ENCODE results near the gene SPC24. TPM values are rescaled to one million over a fixed set of nuclear protein-coding genes. Genes with fewer than 3 reads are reported as not detected.
A peak's percentile ranks its signal among the peaks of the same experiment; 100 is the strongest.

The SPC24 gene
- total and polyA plus RNA-seq, 9 of the 15 experiments (the other 6 are each of a cell fraction or from before 2014, with no cell fraction given) = 18.2 to 154 (median 60.9) TPM

DNA sequence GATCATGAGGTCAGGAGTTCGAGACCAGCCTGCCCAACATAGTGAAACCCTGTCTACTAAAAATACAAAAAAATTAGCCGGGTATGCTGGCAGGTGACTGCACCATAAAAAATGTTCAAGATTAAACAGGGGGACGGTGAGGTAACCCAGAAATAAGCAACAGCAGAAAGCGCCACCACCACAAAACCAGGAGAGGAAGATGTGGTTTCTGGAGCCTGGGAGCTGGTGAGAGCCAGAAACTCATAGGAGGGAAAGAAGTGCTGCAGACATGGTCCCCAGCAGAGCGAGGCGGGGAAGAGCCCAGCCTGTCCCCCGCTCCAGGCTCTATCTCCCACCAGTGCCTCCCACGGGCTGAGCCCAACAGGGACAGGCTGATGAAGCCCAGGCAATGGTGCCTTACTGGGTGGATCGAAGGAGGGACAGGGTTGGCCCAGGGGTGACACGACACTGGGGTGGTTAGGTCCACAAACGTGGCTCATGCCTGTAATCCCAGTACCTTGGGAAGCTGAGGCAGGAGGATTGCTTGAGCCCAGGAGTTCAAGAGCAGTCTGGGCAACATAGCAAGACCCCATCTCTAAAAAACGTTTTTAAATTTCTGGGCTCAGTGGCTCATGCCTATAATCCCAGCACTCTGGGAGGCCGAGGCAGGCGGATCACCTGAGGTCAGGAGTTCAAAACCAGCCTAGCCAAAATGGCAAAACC lies 19.0 kb downstream of the SPC24 start:
- ATAC-seq (no peak), DNase-seq (ENCODE audit: extremely low read depth in 1 of 4, low spot score in 3 of 4) (peak in 2 of 4 experiments; percentile 9 to 12), FAIRE-seq (no peak)
- no peak overlapping the region for H3K27ac ChIP-seq (ENCODE audit: extremely low read depth, low read depth, low read length)
- TF ChIP-seq POLR2G (IDR thresholded peaks at IDR 0.05; ENCODE audit: low read depth, low read length) (peak; percentile 53), CTCF (IDR thresholded peaks at IDR 0.05 in 2 of 3, conservative IDR thresholded peaks at IDR 0.05 in 1 of 3; ENCODE audit: insufficient read depth in 2 of 3, low read depth in 1 of 3, low read length in 3 of 3) (0 out of 6 replicates have a peak, but pooled peaks of 1 of the 3 experiments have one; percentile 5), ZNF121 (CRISPR knock-in tag; conservative IDR thresholded peaks at IDR 0.05) (peak; percentile 75), ELF4 (CRISPR knock-in tag; IDR thresholded peaks at IDR 0.05) (no peak)
- H3K4me3 ChIP-seq = no peak overlapping the region
- H3K9ac ChIP-seq (ENCODE audit: insufficient read depth in 1 of 2, low read depth in 2 of 2, low read length in 2 of 2) = peak overlapping the region in 1 of 2 experiments; percentile 64; a peak in 2 of 4 replicates
- H3K4me1 ChIP-seq (replicated peaks in 1 of 2; ENCODE audit: control insufficient read depth in 2 of 2, insufficient read depth in 2 of 2, low read length in 2 of 2) = peaks cover 22 to 33% of the 10 kb centered on the region in 2 experiments
- in situ Hi-C loops (cut with MboI) = no loop called here
- peaks cover 6% of the 10 kb centered on the region for H3K9me1 ChIP-seq (ENCODE audit: control insufficient read depth, insufficient read depth, low read length)
- POLR2A ChIA-PET = interaction anchor here (0.6 kb wide), 1 partner anchor 36 kb away, joined by 3 read pairs; no protein-coding TSS in a partner anchor
- no TSS peak for BruUV-seq (replicated peaks)
- no peak overlapping the region for H3K4me2 ChIP-seq (ENCODE audit: insufficient read depth, low read length)
- no peaks in the 10 kb centered on the region for H3K27me3 ChIP-seq (ENCODE audit: control insufficient read depth in 2 of 2, insufficient read depth in 2 of 2, low read length in 2 of 2)
- H2AFZ ChIP-seq (ENCODE audit: low read depth, low read length) = no peak overlapping the region
- H3K9me3 ChIP-seq (replicated peaks; ENCODE audit: control insufficient read depth, insufficient read depth, low read depth, low read length) = no peaks in the 10 kb centered on the region
- intact Hi-C loops (cut with micrococcal nuclease) = loop anchor here (1.0 kb wide), 1 partner anchor 67 kb away; no protein-coding TSS in a partner anchor
- WGBS (ENCODE audit: insufficient coverage, low coverage, missing lambda C conversion rate) = 47% methylated on average over 13 of the region's 14 CpGs
- H3K36me3 ChIP-seq (ENCODE audit: control insufficient read depth, insufficient read depth, low read length) = peaks cover 16% of the 10 kb centered on the region; the same call in 2 of the 3 replicates
- peaks cover 7% of the 10 kb centered on the region; the same call in 1 of the 2 replicates for H4K20me1 ChIP-seq (replicated peaks; ENCODE audit: control insufficient read depth, insufficient read depth, low read length)
- H3K79me2 ChIP-seq (ENCODE audit: control insufficient read depth, insufficient read depth, low read length) = no peaks in the 10 kb centered on the region
- CTCF ChIA-PET (ENCODE audit: low intra/inter-chr PET ratio) = interaction anchor here (2.4 kb wide), 1 partner anchor 67 kb away, joined by 34 read pairs; no protein-coding TSS in a partner anchor
